ENCODE measurements around the gene TAOK3.
"Not testable (repeated sequence)": the region's sequence is repeated elsewhere in the genome, so short reads cannot be mapped to it uniquely, and the experiment has no call there.

The TAOK3 gene

DNA sequence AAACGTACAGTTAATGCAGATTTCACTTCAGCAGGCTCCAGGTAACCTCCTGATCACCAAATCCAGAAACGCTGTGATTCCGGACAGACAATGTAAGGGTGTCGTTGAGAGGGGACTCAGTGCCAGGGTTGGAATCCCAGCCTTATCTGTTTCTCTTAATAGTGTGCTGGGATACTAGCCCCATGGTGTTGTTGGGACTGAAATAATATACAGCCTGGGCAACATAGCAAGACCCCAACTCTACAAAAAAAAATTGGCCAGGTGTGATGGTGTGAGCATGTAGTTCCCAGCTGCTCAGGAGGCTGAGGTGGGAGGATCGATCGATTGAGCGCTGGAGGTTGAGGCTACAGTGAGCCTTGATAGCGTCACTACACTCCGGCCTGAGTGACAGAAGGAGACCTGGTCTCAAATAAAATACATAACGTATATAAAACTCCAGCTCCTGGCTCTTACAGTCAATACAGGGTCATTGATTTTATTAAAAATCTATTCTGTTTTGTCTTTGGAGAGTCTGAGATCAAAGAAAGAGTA lies 235.5 kb downstream of the TAOK3 start:
- no peak for DNase-seq (ENCODE audit: low read depth)

GRCh38 chr12:118136559-118137003 lies 236.1 kb downstream of the TAOK3 start:
- DNase-seq (ENCODE audit: low read depth): peak; percentile 3

GRCh38 chr12:118135788-118136558 lies 236.7 kb downstream of the TAOK3 start, which contains the start of gene PEBP1:
Gene PEBP1, plus strand, starts transcription at chr12:118136124. Its CDS starts 86 bp downstream, at chr12:118136210.
- DNase-seq (ENCODE audit: low read depth): peak; percentile 88

GRCh38 chr12:118129436-118129835 lies 243.3 kb downstream of the TAOK3 start:
- DNase-seq (ENCODE audit: low read depth): not testable (repeated sequence)

GRCh38 chr12:118127867-118128266 lies 244.8 kb downstream of the TAOK3 start:
- DNase-seq (ENCODE audit: low read depth): no peak

GRCh38 chr12:118126119-118126757 lies 246.5 kb downstream of the TAOK3 start:
- no peak for DNase-seq (ENCODE audit: low read depth)

DNA sequence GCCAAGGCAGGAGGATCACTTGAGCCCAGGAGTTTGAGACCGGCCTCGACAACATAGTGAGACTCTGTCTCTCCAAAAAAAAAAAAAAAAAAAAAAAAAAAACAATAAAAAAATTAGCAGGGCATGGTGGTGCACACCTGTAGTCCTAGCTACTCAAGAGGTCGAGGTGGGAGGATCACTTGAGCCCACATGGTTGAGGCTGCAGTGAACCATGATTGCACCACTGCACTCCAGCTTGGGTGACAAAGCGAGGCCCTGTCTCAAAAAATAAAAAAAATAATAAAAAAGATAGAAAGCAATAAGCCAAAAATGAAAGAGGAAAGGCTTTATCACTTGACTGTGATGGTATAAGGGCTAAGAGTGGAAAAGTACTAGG lies 247.0 kb downstream of the TAOK3 start:
- no peak for DNase-seq (ENCODE audit: low read depth)

- DNase-seq (ENCODE audit: low read depth): no peak
These were observed 248.3 kb downstream of the TAOK3 start for GRCh38 chr12:118124333-118124874.

DNA sequence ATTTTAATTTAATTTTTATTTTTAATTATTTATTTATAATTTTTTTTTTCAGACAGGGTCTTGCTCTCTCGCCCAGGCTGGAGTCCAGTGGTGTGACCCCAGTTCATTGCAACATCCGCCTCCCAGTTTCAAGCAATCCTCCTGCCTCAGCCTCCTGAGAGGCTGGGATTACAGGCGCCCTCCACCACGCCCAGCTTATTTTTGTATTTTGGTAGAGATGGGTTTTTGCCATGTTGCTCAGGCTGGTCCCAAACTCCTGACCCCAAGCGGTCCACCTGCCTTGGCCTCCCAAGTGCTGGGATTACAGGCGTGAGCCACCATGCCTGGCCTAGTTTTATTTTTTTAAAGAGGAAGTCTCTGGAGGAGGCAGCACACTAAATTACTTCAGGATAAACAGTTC lies 250.4 kb downstream of the TAOK3 start:
- no peak for DNase-seq (ENCODE audit: low read depth)

GRCh38 chr12:118120579-118121363 lies 251.9 kb downstream of the TAOK3 start:
- peak; percentile 44 for DNase-seq (ENCODE audit: low read depth)

DNA sequence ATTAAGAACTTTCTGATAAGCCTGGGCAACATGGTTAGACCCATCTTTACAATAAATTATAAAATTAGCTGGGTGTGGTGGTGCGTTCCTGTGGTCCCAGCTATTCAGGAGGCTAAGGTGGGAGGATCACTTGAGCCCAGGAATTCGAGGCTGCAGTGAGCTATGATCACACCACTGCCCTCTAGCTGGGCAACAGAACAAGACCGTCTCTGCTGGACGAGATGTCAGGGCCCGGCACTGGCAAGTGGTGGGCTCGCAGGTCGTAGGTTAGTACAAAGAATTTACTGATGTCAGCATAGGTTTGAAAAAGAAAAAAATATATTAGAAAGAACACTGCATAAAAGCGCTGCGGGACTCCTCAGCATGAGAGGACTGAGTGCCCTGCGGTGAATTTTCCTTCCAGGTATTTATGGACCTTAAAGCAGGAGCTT lies 253.2 kb downstream of the TAOK3 start:
- no peak for DNase-seq (ENCODE audit: low read depth)

DNA sequence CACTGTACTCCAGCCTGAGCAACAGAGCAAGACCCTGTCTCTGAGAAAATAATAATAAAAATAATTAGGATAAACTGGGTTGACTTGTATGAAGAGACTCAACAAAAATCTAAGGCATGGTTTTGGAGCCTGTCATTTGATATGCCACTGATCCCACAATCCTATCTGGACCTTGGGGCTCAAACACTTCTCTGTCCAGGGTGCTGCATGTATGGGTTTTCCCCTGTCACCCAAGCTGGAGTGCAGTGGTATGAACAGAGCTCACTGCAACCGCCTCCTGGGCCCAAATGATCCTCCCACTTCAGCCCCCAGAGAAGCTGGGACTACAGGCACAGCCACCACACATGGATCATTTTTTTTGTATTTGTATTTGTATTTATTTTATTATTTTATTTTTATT lies 263.6 kb downstream of the TAOK3 start:
- no peak for DNase-seq (ENCODE audit: low read depth)

DNA sequence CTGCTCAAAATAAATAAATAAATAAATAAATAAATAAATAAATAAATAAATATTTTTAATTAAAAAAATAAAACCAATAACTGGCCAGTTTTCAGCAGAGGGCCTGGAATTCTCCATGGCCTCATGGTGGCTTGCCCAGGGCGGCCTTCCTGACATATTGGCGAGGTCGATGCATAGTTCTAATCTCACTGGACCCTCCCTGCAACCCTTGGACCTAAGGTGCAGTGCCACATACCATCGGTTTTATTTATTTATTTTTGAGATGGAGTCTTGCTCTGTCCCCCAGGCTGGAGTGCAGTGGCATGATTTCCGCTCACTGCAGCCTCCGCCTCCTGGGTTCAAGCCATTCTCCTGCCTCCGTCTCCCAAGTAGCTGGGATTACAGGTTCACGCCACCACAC lies 265.0 kb downstream of the TAOK3 start:
- DNase-seq (ENCODE audit: low read depth): no peak

DNA sequence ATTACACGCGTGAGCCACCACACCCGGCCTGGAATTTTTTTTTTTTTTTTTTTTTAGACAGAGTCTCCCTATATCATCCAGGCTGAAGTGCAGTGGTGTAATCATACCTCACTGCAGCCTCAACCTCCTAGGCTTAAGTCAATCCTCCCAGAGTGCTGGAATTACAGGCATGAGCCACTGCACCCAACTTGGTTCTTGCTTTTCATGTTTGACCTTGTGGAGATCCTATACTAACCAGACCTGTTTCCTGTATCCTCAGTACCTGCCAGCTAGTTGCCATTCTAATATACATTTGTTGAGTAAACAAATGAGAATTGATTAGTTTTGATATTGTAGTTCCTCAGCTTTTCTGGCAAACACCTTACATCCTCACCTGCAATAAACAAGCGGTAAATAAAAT lies 265.7 kb downstream of the TAOK3 start:
- no peak for DNase-seq (ENCODE audit: low read depth)

DNA sequence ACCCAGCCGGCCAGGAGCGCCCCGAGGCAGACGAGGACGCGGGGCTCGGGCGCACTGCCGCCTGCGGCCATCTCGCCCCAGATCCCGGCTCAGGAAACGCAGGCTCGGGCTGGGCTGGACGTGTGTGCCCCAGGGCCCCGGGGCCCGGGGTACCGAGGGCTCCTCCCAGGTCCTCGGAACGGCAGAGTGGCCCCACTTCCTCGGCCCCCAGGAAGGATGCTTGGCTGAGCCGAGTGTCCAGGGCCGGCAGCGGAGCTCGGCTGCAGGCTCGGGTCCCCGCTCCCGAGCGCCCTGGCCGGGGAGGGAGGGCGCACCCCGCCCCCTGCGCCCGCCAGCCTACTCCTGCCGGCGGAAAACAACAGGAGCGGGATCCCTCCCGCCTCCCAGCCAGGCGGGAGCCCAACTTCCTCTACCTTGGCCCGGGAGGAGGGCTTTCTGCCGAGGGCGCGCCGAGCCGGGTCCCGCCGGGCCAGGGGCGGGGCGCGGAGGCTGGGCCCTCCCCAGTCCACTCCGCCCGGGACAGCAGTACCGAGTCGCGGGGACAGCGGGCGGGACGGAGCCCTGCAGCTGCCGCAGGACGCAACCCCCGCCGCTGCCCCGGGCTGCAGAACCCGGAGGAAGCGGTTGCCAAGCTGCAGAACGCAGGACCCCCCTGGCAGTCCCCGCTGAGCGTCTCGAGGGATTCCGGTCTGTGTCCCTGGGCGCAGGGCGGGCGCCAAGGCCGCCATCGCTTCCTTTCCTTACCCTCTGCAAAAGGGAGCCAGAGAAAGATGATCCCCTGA lies 268.9 kb downstream of the TAOK3 start, which contains the start of gene VSIG10:
Gene VSIG10 (minus strand): TSS at position 411 of the 782 bp plus-strand sequence. CDS start 340 bp downstream, at position 71.
- no peak for DNase-seq (ENCODE audit: low read depth)

- DNase-seq (ENCODE audit: low read depth): no peak
These were observed 269.5 kb downstream of the TAOK3 start for GRCh38 chr12:118103201-118103600.

DNA sequence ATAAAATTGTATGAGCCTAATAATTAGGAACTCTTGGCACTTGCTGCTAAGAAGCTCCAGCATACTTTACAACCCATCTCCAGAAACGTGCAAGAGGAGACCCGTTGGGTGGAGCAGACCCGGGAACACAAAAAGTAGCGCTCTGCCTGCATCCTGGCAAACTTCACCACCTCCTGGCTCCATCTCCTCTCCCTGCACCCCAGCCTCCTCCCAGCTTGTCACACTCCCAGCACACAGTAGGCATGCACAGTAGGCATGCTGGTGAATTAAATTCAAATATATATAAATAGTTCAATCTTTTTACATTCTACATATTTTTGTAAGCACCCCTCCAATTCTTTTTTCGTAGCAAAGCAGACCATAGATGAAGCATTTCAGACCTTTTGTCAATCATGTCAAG lies 270.1 kb downstream of the TAOK3 start:
- DNase-seq (ENCODE audit: low read depth): no peak

DNA sequence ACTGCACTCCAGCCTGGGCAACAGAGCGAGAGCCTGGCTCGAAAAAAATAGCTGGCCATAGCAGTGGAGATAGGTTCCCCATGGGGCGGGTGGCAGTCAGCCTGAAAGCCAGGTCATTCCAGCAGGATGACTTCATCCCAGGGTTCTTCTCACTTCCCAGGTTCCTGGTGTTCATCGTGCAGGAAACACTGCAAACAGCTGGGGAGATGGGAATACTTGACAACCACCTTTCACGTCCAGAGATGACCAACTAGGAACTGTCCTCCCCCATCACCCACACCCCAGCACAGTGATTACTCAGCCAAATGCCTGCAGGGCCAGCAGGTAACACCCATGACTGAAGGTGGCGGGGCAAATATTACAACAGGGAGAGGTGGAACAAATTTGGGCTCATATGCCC lies 270.6 kb downstream of the TAOK3 start:
- DNase-seq (ENCODE audit: low read depth): no peak

DNA sequence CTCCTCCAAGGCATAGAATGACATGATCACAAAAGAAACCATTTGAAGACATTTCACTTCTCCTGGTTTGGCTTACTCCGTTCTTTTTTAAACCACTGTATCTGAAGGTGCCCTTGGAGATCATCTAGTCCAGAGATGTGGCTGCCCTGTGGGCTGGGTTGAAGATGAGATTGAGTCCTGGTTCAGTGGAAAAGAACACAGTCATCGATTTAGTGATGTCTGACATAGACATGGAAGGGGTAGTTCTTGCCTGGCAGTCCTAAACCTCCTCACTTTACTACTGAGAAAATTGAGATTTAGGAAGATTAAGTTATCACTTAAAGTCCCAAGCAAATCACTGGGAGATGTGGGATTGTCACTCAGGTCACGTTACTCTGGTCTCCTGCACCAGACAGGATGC lies 271.7 kb downstream of the TAOK3 start:
- no peak for DNase-seq (ENCODE audit: low read depth)
